MM.1S (cell line): Measurements from ENCODE around the gene DNAAF5.

Experiments
- DNase-seq: peaks from one replicate; pipeline ENCODE4 v3.0.0-alpha.2; 2015
- H2AFZ ChIP-seq: fragments of 300-600 bp; sonication (generic); 2 replicates; pipeline ENCODE4 v1.6.0; 2016; ENCODE audit warnings: antibody characterized with exemption, low read length
- H3F3A ChIP-seq: fragments of 300-600 bp; sonication (generic); 2 replicates; pipeline ENCODE4 v1.6.1; 2016; ENCODE audit warnings: mild to moderate bottlenecking, antibody characterized with exemption, low read length, moderate library complexity, mixed read lengths; ENCODE audit not compliant: insufficient read depth
- H3K27ac ChIP-seq: fragments of 300-600 bp; sonication (generic); 2 replicates; pipeline ENCODE4 v1.5.1; 2016; ENCODE audit warnings: mild to moderate bottlenecking, low read length
- H3K27me3 ChIP-seq: fragments of 300-600 bp; sonication (generic); replicated peaks from 2 replicates; pipeline ENCODE4 v1.6.0; 2016; ENCODE audit warnings: low read length; ENCODE audit not compliant: insufficient read depth
- H3K36me3 ChIP-seq: fragments of 300-600 bp; sonication (generic); replicated peaks from 2 replicates; pipeline ENCODE4 v1.6.1; 2016; ENCODE audit warnings: mild to moderate bottlenecking, low read length, mixed read lengths; ENCODE audit not compliant: insufficient read depth
- H3K4me1 ChIP-seq: fragments of 300-600 bp; sonication (generic); 2 replicates; pipeline ENCODE4 v1.6.1; 2016; ENCODE audit warnings: low read length, mixed read lengths
- H3K4me2 ChIP-seq: fragments of 300-600 bp; sonication (generic); 2 replicates; pipeline ENCODE4 v1.6.0; 2016; ENCODE audit warnings: low read depth, low read length
- H3K4me3 ChIP-seq: fragments of 300-600 bp; sonication (generic); 2 replicates; pipeline ENCODE4 v1.5.1; 2016; ENCODE audit warnings: low read length, mixed read lengths
- H3K79me2 ChIP-seq: fragments of 300-600 bp; sonication (generic); 2 replicates; pipeline ENCODE4 v1.6.1; 2016; ENCODE audit warnings: mixed run types, low read length, mixed read lengths
- H3K9ac ChIP-seq: fragments of 300-600 bp; sonication (generic); 2 replicates; pipeline ENCODE4 v1.6.1; 2016; ENCODE audit warnings: low read length, mixed read lengths
- H3K9me2 ChIP-seq: fragments of 300-600 bp; sonication (generic); replicated peaks from 2 replicates; pipeline ENCODE4 v1.6.1; 2016; ENCODE audit warnings: mild to moderate bottlenecking, low read length, mixed read lengths; ENCODE audit not compliant: insufficient read depth
- H3K9me3 ChIP-seq: fragments of 300-600 bp; sonication (generic); replicated peaks from 2 replicates; pipeline ENCODE4 v1.6.1; 2016; ENCODE audit warnings: mild to moderate bottlenecking, low read length, mixed read lengths; ENCODE audit not compliant: insufficient read depth
- H4K20me1 ChIP-seq: fragments of 300-600 bp; sonication (generic); 2 replicates; pipeline ENCODE4 v1.6.1; 2016; ENCODE audit warnings: mild to moderate bottlenecking, low read length, moderate library complexity, mixed read lengths; ENCODE audit not compliant: insufficient read depth
- CTCF ChIP-seq: fragments of 300-600 bp; sonication (generic); IDR thresholded peaks from 2 replicates; pipeline ENCODE4 v1.5.1; 2016; ENCODE audit warnings: antibody characterized with exemption, low read length, mixed read lengths
- EZH2 ChIP-seq: fragments of 300-600 bp; sonication (generic); optimal IDR thresholded peaks from 2 replicates; pipeline ENCODE3; 2017; ENCODE audit warnings: low read depth, mild to moderate bottlenecking, antibody characterized with exemption, low read length, mixed read lengths
- EZH2phosphoT487 ChIP-seq: fragments of 300-600 bp; sonication (generic); IDR thresholded peaks from 2 replicates; pipeline ENCODE4 v1.6.1; 2018; ENCODE audit warnings: antibody characterized with exemption, low read length

Gene DNAAF5

GRCh38 chr7:832167-832967 lies 105.9 kb downstream of the DNAAF5 start, which contains the start of gene SUN1:
Gene SUN1, plus strand, starts transcription at chr7:832476. Its CDS starts 49 bp downstream, at chr7:832525.
- Histone ChIP-seq H3K4me1 (peaks cover 24% of the 10 kb centered on the region), H3K27me3 (no peaks in the 10 kb centered on the region), H4K20me1 (no peaks in the 10 kb centered on the region), H3K79me2 (peaks cover 89% of the 10 kb centered on the region), H3K36me3 (no peaks in the 10 kb centered on the region; the same call in 1 of the 2 replicates), H2AFZ (no peak within 1 kb of the TSS), H3F3A (peaks cover 25% of the 10 kb centered on the region), H3K4me3 (peak within 1 kb of the TSS; percentile 45), H3K9ac (peak within 1 kb of the TSS; percentile 63), H3K4me2 (peak within 1 kb of the TSS; percentile 73), H3K9me2 (no peaks in the 10 kb centered on the region), H3K9me3 (no peaks in the 10 kb centered on the region), H3K27ac (peak within 1 kb of the TSS; percentile 91)
- peak; percentile 66 for DNase-seq
- TF ChIP-seq CTCF = no peak
- TF ChIP-seq EZH2 = no peak
- TF ChIP-seq EZH2phosphoT487 = no peak

- H3K79me2 ChIP-seq = peaks cover 89% of the 10 kb centered on the region
- H3K27me3 ChIP-seq = no peaks in the 10 kb centered on the region
- peak overlapping the region; percentile 73; the same call in 1 of the 2 replicates for H3K4me2 ChIP-seq
- peak overlapping the region; percentile 91 for H3K27ac ChIP-seq
- H3K4me1 ChIP-seq = peaks cover 24% of the 10 kb centered on the region
- no peak overlapping the region for H3K9ac ChIP-seq
- no peaks in the 10 kb centered on the region; the same call in 1 of the 2 replicates for H3K36me3 ChIP-seq
- H2AFZ ChIP-seq = no peak overlapping the region
- H3F3A ChIP-seq = peaks cover 25% of the 10 kb centered on the region
- no peak overlapping the region for H3K4me3 ChIP-seq
- H3K9me3 ChIP-seq = no peaks in the 10 kb centered on the region
- no peaks in the 10 kb centered on the region for H4K20me1 ChIP-seq
- TF ChIP-seq EZH2phosphoT487 = no peak
- no peak for TF ChIP-seq CTCF
- no peak for TF ChIP-seq EZH2
- no peaks in the 10 kb centered on the region for H3K9me2 ChIP-seq
- no peak for DNase-seq
These were observed 106.5 kb downstream of the DNAAF5 start for GRCh38 chr7:832968-833424.

GRCh38 chr7:833601-834258 lies 107.2 kb downstream of the DNAAF5 start:
- H3K79me2 ChIP-seq = peaks cover 86% of the 10 kb centered on the region
- peaks cover 25% of the 10 kb centered on the region for H3F3A ChIP-seq
- TF ChIP-seq CTCF (no peak), EZH2 (no peak), EZH2phosphoT487 (no peak)
- no peak overlapping the region for H3K9ac ChIP-seq
- peaks cover 24% of the 10 kb centered on the region for H3K4me1 ChIP-seq
- no peak overlapping the region for H3K27ac ChIP-seq
- no peak overlapping the region for H3K4me2 ChIP-seq
- H4K20me1 ChIP-seq = no peaks in the 10 kb centered on the region
- no peak overlapping the region for H3K4me3 ChIP-seq
- no peaks in the 10 kb centered on the region for H3K9me2 ChIP-seq
- no peak for DNase-seq
- no peaks in the 10 kb centered on the region for H3K27me3 ChIP-seq
- H2AFZ ChIP-seq = no peak overlapping the region
- no peaks in the 10 kb centered on the region for H3K9me3 ChIP-seq
- peaks cover 2% of the 10 kb centered on the region; the same call in 1 of the 2 replicates for H3K36me3 ChIP-seq
